Astrocyte (in vitro differentiated cells and primary cell): ENCODE results near the gene COL11A2. TPM values are rescaled to one million over a fixed set of nuclear protein-coding genes. Genes with fewer than 3 reads are reported as not detected.
A peak's percentile ranks its signal among the peaks of the same experiment; 100 is the strongest.

Experiments used
- DNase-seq: peaks from one replicate; pipeline ENCODE4 v3.0.0-alpha.2; 2010; ENCODE audit warnings: low read depth
- FAIRE-seq: peaks from 2 replicates; lab custom pipeline; 2011; peaks lifted over from hg19 to GRCh38; lab: Jason Lieb, UNC
- H2AFZ ChIP-seq: 2 replicates; pipeline ENCODE4 v1.6.0; 2012; ENCODE audit warnings: low read depth, low read length, inconsistent platforms
- H3K27ac ChIP-seq: 2 replicates; pipeline ENCODE4 v1.5.1; 2011; ENCODE audit warnings: low read depth, low read length, inconsistent platforms
- H3K27me3 ChIP-seq: 2 replicates; pipeline ENCODE4 v1.6.0; 2011; ENCODE audit warnings: low read length, inconsistent platforms; ENCODE audit not compliant: insufficient read depth
- H3K36me3 ChIP-seq: 2 replicates; pipeline ENCODE4 v1.5.1; 2011; ENCODE audit warnings: low read length, inconsistent platforms; ENCODE audit not compliant: insufficient read depth
- H3K4me1 ChIP-seq: 2 replicates; pipeline ENCODE4 v1.5.1; 2011; ENCODE audit warnings: low read length, inconsistent platforms; ENCODE audit not compliant: insufficient read depth
- H3K4me2 ChIP-seq: 2 replicates; pipeline ENCODE4 v1.6.0; 2012; ENCODE audit warnings: low read length, inconsistent platforms
- H3K4me3 ChIP-seq: 2 replicates; pipeline ENCODE4 v1.5.1; 2011; ENCODE audit warnings: low read depth, mild to moderate bottlenecking, low read length, inconsistent platforms; ENCODE audit not compliant: insufficient read depth
- H3K79me2 ChIP-seq: 2 replicates; pipeline ENCODE4 v1.6.0; 2012; ENCODE audit warnings: mild to moderate bottlenecking, low read length, inconsistent platforms; ENCODE audit not compliant: insufficient read depth
- H3K9ac ChIP-seq: 2 replicates; pipeline ENCODE4 v1.6.0; 2012; ENCODE audit warnings: mild to moderate bottlenecking, low read length, inconsistent platforms
- H3K9me3 ChIP-seq: 2 replicates; pipeline ENCODE4 v1.5.1; 2012; ENCODE audit warnings: low read depth, mild to moderate bottlenecking, low read length, inconsistent platforms; ENCODE audit not compliant: insufficient read depth
- H4K20me1 ChIP-seq: 2 replicates; pipeline ENCODE4 v1.6.0; 2012; ENCODE audit warnings: low read length, inconsistent platforms; ENCODE audit not compliant: insufficient read depth
- H3K27ac Mint-ChIP-seq: one replicate; pipeline ENCODE4 v1.8.0; 2021; ENCODE audit warnings: mild to moderate bottlenecking, mixed read lengths; ENCODE audit not compliant: unreplicated experiment
- H3K27me3 Mint-ChIP-seq: one replicate; pipeline ENCODE4 v1.8.0; 2021; ENCODE audit warnings: low read depth, mixed read lengths; ENCODE audit not compliant: unreplicated experiment
- H3K36me3 Mint-ChIP-seq: one replicate; pipeline ENCODE4 v1.8.0; 2021; ENCODE audit warnings: low read depth, mixed read lengths; ENCODE audit not compliant: unreplicated experiment
- H3K4me1 Mint-ChIP-seq: one replicate; pipeline ENCODE4 v1.8.0; 2021; ENCODE audit warnings: low read depth, mixed read lengths; ENCODE audit not compliant: unreplicated experiment
- H3K4me3 Mint-ChIP-seq: one replicate; pipeline ENCODE4 v1.8.0; 2021; ENCODE audit warnings: mild to moderate bottlenecking, moderate library complexity, mixed read lengths; ENCODE audit not compliant: unreplicated experiment
- H3K9me3 Mint-ChIP-seq: one replicate; pipeline ENCODE4 v1.8.0; 2021; ENCODE audit warnings: mild to moderate bottlenecking, mixed read lengths; ENCODE audit not compliant: unreplicated experiment
- CTCF ChIP-seq: IDR thresholded peaks from 2 replicates; pipeline ENCODE4 v1.5.1; 2011; ENCODE audit warnings: low read depth, mild to moderate bottlenecking, inconsistent platforms, low read length, moderate library complexity; ENCODE audit not compliant: insufficient read depth
- EZH2 ChIP-seq: IDR thresholded peaks from 2 replicates; pipeline ENCODE4 v1.6.1; 2012; ENCODE audit warnings: mild to moderate bottlenecking, low read length, inconsistent platforms; ENCODE audit not compliant: insufficient read depth
- total RNA-seq: library from RNA; stranded (reverse); gene quantifications from 2 replicates; pipeline ENCODE4 v1.2.1, GENCODE V29; 2021

The COL11A2 gene
- total RNA-seq, 1 donor from 2014 or later = 1.3 TPM

- Mint-ChIP-seq H3K4me1 (peaks cover 12% of the 10 kb centered on the region), H3K36me3 (no peaks in the 10 kb centered on the region), H3K27me3 (peaks cover 60% of the 10 kb centered on the region), H3K9me3 (peaks cover 3% of the 10 kb centered on the region), H3K27ac (no peak overlapping the region), H3K4me3 (no peak overlapping the region)
- DNase-seq = peak; percentile 8
- H3K4me1 ChIP-seq = no peaks in the 10 kb centered on the region
- no peak overlapping the region for H3K9ac ChIP-seq
- no peak overlapping the region for H3K4me3 ChIP-seq
- peaks cover 3% of the 10 kb centered on the region for H3K9me3 ChIP-seq
- no peak overlapping the region for H3K4me2 ChIP-seq
- no peaks in the 10 kb centered on the region for H3K36me3 ChIP-seq
- H3K79me2 ChIP-seq = no peaks in the 10 kb centered on the region
- TF ChIP-seq CTCF (peak; percentile 75), EZH2 (no peak)
- no peak overlapping the region for H3K27ac ChIP-seq
- no peak overlapping the region for H2AFZ ChIP-seq
- peak; percentile 85 for FAIRE-seq
- H4K20me1 ChIP-seq = no peaks in the 10 kb centered on the region
- peaks cover 46% of the 10 kb centered on the region for H3K27me3 ChIP-seq
Observed at GRCh38 chr6:33118525-33119123, 73.6 kb downstream of the COL11A2 start.

- H3K4me1 Mint-ChIP-seq = peaks cover 12% of the 10 kb centered on the region
- H4K20me1 ChIP-seq = no peaks in the 10 kb centered on the region
- no peaks in the 10 kb centered on the region for H3K79me2 ChIP-seq
- no peaks in the 10 kb centered on the region for H3K36me3 ChIP-seq
- H3K4me1 ChIP-seq = no peaks in the 10 kb centered on the region
- H3K27ac ChIP-seq = no peak overlapping the region
- peaks cover 66% of the 10 kb centered on the region for H3K27me3 Mint-ChIP-seq
- TF ChIP-seq EZH2 = no peak
- TF ChIP-seq CTCF = no peak
- FAIRE-seq = no peak
- no peaks in the 10 kb centered on the region for H3K9me3 ChIP-seq
- H3K27me3 ChIP-seq = peaks cover 46% of the 10 kb centered on the region
- H3K4me3 ChIP-seq = no peak overlapping the region
- no peaks in the 10 kb centered on the region for H3K36me3 Mint-ChIP-seq
- no peak overlapping the region for H3K4me2 ChIP-seq
- H3K27ac Mint-ChIP-seq = no peak overlapping the region
- DNase-seq = no peak
- no peaks in the 10 kb centered on the region for H3K9me3 Mint-ChIP-seq
- H3K9ac ChIP-seq = no peak overlapping the region
- no peak overlapping the region for H2AFZ ChIP-seq
- H3K4me3 Mint-ChIP-seq = peak overlapping the region; percentile 72
Observed at GRCh38 chr6:33117811-33118277, 74.4 kb downstream of the COL11A2 start.
